ENCODE data around the gene UBE2H.
"Not testable (repeated sequence)": the region's sequence is repeated elsewhere in the genome, so short reads cannot be mapped to it uniquely, and the experiment has no call there.

Gene UBE2H

DNA sequence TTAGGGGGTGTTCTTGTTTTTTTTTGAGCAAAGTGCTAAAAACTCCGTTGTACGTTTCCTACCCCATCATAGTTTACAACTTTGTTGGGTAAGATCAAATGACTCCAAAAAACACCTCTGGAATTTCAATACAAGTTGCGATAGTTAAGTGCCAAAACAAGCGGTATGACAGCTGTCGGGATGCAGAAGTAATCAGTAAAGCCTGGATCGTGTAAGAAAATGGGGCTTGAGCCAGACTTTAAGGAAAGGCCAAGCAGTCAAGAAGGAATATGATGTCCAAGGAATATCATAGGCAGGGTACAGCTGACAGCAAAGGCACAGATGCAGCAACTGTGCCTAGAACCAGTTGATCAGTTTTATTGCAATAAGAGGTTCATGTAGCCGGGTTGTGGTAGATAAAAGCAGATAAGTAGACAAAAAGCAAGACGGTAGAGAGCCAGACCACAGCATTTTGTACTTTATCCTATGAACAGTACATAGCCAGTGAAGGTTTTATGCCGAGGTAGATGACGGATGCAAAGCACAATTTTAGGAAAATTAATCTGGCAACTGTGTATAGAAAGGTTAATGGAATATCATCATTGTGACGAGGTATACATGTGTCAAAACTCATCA lies 45.5 kb downstream of the UBE2H start:
- DNase-seq: no peak

DNA sequence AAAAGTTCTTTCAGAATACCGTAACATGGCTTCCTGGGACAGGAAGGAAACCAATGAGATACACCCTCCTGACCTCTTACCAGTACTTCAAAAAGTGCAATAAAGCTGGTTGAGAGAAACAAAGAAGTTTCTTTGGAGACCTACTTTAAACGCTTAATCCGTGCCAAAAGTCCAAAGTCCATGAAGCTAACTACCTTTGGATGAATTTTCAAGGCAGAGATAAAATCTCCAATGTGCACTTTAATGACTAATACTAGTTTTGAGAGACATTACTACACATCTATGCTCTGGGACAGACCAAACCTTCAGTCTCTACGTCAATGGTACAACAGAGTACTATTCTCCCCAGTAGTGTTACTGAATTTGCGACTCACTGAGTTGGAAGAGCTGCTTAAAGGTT lies 46.1 kb downstream of the UBE2H start:
- DNase-seq: no peak

- no peak for DNase-seq
Measured at GRCh38 chr7:129903935-129904334, 48.8 kb downstream of the UBE2H start.

GRCh38 chr7:129902788-129903422 lies 49.9 kb downstream of the UBE2H start:
- DNase-seq: no peak

GRCh38 chr7:129898502-129899160 lies 54.1 kb downstream of the UBE2H start:
- no peak for DNase-seq

DNA sequence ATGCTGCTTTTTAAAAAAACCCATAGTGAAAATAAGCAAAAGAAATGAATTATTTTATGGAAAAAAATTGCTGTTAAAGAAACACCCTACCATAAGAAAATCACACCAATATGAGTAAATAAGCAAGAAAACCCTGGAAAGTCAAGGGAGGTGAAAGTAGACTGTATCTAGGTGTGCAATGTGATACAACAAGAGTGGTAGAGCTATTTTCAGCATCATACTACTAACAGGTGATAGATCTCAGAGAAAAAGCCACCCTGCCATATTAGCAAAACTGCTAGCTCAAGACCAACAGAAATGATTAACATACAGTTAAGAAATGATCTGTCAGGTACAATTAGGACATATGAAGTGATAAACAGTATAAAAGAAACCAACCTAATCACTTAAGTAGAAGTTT lies 54.8 kb downstream of the UBE2H start:
- no peak for DNase-seq

DNA sequence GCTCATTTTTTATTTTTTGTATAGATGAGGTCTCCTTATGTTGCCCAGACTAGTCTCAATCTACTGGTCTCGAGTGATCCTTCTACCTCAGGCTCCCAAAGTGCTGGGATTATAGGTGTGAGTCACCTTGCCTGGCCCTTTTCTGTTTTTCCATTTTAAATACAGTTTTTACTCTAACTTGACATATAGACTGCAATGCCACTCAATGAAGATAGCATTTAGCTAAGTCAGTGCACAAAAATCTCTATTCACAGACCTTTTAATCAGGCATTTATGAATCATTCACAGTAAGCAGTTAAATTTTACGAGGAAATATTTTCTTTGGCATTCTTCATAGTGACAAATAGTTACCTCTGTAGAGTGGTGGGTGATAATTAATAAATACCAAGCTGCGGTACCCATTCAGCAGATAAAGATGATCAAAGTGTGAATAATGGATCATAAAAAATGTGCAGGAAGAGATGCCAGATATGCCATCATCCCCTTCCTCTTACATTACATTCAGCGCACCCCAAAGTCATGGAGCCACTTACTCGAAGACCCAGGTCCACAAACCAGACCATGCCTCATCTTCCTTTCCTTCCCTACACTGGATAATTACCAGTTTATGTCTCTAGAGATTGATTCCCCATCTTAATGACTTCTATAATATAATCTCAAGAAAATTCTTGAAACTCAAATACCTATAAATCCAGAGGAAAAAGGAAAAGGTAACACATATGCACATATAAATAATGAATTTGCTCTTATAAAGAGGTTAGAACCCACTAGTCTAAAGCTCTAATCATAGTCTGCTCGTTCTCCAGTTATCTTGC lies 56.0 kb downstream of the UBE2H start:
- DNase-seq: no peak

- not testable (repeated sequence) for DNase-seq
Measured at GRCh38 chr7:129894184-129894583, 58.6 kb downstream of the UBE2H start.

GRCh38 chr7:129890090-129890489 lies 62.7 kb downstream of the UBE2H start:
- no peak for DNase-seq

- DNase-seq: no peak
Measured at GRCh38 chr7:129889133-129889844, 63.5 kb downstream of the UBE2H start.

- DNase-seq: no peak
Measured at GRCh38 chr7:129887865-129888264, 64.9 kb downstream of the UBE2H start.

DNA sequence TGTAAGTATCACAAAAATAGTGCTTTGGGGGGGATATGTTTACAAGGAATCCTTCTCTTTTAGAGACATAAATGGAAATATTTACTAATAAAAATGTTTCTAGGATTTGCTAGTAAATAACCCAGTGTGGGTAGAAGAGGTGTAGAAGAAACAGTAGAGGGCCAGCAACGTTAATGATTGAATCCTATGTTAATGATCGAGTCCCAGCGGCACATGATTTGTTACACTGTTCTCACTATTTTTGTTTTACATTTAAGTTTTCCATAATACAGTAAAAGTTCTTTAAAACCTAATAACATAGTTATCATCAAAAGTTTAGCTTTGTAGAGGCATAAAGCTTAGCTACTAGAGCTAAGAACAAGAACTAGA lies 66.0 kb downstream of the UBE2H start:
- DNase-seq: no peak

- no peak for DNase-seq
Measured at GRCh38 chr7:129886167-129886817, 66.5 kb downstream of the UBE2H start.

GRCh38 chr7:129884495-129884894 lies 68.3 kb downstream of the UBE2H start:
- DNase-seq: no peak

GRCh38 chr7:129883151-129883550 lies 69.6 kb downstream of the UBE2H start:
- DNase-seq: no peak

- DNase-seq: no peak
Measured at GRCh38 chr7:129882531-129882930, 70.2 kb downstream of the UBE2H start.

GRCh38 chr7:129877146-129877792 lies 75.5 kb downstream of the UBE2H start:
- no peak for DNase-seq

GRCh38 chr7:129875745-129876411 lies 76.9 kb downstream of the UBE2H start:
- DNase-seq: no peak

- no peak for DNase-seq
Measured at GRCh38 chr7:129875160-129875559, 77.6 kb downstream of the UBE2H start.

- no peak for DNase-seq
Measured at GRCh38 chr7:129874722-129875121, 78.0 kb downstream of the UBE2H start.

GRCh38 chr7:129872054-129872453 lies 80.7 kb downstream of the UBE2H start:
- no peak for DNase-seq

Data from NCI-H1436 (cell line).